HEK293T (cell line): ENCODE measurements around the gene LSAMP.

Source experiments
- BHLHE40 ChIP-seq: fragments of 450-650 bp; IDR thresholded peaks from 2 replicates; pipeline ENCODE4 v1.6.1; 2016; ENCODE audit warnings: mild to moderate bottlenecking, moderate library complexity, borderline replicate concordance
- ELF4 ChIP-seq: fragments of 450-650 bp; IDR thresholded peaks from 2 replicates; pipeline ENCODE4 v1.6.1; 2017; ENCODE audit warnings: antibody characterized with exemption
- FOXK2 ChIP-seq: fragments of 450-650 bp; IDR thresholded peaks from 2 replicates; pipeline ENCODE4 v1.6.1; 2016; ENCODE audit warnings: mild to moderate bottlenecking
- FOXM1 ChIP-seq: fragments of 450-650 bp; IDR thresholded peaks from 2 replicates; pipeline ENCODE4 v1.6.1; 2017; ENCODE audit warnings: mild to moderate bottlenecking, borderline replicate concordance
- L3MBTL2 ChIP-seq: fragments of 450-650 bp; conservative IDR thresholded peaks from 2 replicates; pipeline ENCODE4 v1.6.1; 2016; ENCODE audit warnings: mild to moderate bottlenecking
- NFRKB ChIP-seq: fragments of 450-650 bp; IDR thresholded peaks from 2 replicates; pipeline ENCODE4 v1.6.1; 2016; ENCODE audit warnings: mild to moderate bottlenecking, moderate library complexity
- SP1 ChIP-seq: fragments of 450-650 bp; IDR thresholded peaks from 2 replicates; pipeline ENCODE4 v1.6.1; 2017
- SUZ12 ChIP-seq: fragments of 450-650 bp; IDR thresholded peaks from 2 replicates; pipeline ENCODE4 v1.6.1; 2016; ENCODE audit warnings: mild to moderate bottlenecking
- TF ChIP-seq, protein P1 (sequence below): fragments of 450-650 bp; IDR thresholded peaks from 2 replicates; pipeline ENCODE4 v1.6.1; 2016

DNA sequence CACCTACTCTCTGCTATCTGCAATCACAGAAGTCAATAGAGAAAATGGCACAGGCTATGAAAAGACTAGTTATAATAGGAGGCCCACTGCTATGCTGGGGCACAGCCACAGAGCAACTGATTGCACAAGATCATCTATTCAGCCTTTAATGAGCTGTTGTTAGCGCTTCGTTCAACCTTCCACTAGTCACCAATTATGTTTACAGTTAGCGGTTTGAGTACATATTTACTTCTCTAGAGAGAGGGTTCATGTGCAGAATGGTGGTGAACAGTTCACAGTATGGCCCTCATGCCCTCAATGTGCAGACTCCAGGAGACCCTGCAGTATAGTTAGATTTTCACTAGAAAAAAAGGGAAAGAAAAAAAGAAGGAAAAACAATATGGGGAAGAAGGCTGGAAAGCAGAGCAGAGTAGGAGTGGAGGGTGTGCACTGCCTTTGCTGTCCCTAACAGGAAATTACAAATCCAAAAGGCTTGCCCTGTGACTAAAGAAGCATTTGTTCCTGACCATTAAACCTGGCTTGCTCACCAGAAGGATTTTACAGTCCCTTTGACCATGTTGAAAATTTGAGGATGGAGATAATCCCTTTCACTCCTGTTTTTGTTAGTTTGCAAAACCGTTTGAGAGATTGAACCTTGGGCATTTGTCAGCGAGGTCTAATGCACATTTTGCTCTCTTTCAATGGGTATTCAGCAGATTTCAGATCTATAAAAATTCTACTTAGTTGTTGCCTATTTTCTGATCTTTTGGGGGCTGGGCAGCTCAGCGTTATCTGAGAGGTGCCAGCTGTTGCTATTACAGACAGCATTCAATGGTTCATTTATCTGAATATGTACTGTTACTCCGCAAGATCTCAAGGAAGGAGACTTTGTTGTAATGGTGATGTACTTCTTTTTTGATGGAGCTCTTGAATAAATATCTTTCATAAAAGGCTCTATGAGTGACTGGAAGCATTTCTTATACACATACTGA is 296.1 kb downstream of the LSAMP start:
- TF ChIP-seq, protein P1, sequence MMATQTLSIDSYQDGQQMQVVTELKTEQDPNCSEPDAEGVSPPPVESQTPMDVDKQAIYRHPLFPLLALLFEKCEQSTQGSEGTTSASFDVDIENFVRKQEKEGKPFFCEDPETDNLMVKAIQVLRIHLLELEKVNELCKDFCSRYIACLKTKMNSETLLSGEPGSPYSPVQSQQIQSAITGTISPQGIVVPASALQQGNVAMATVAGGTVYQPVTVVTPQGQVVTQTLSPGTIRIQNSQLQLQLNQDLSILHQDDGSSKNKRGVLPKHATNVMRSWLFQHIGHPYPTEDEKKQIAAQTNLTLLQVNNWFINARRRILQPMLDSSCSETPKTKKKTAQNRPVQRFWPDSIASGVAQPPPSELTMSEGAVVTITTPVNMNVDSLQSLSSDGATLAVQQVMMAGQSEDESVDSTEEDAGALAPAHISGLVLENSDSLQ: no peak
- TF ChIP-seq ELF4: no peak
- no peak for TF ChIP-seq BHLHE40
- no peak for TF ChIP-seq FOXM1
- TF ChIP-seq SP1: no peak
- TF ChIP-seq SUZ12: no peak
- no peak for TF ChIP-seq NFRKB
- TF ChIP-seq FOXK2: no peak
- TF ChIP-seq L3MBTL2: no peak
